ENCODE measurements around the gene BHLHE40.

DNA sequence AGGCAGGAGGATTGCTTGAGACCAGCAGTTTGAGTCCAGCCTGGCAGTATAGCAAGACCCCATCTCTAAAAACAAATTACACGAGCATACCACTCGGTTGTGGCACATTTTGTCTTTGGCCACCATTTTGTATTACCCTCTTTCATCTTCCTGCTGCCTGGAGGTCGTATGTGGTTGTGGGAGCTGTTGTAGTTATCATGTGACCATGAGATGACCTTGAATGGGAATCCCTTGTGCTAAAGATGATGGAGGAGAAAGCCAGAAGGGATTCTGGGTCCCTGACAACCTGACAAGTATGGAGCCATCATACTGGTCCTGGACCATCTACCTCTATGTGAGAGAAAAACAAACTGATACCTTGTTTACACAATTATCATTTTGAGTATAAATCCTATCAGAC lies 45.2 kb upstream of the BHLHE40 start:
- TF ChIP-seq, protein P1, sequence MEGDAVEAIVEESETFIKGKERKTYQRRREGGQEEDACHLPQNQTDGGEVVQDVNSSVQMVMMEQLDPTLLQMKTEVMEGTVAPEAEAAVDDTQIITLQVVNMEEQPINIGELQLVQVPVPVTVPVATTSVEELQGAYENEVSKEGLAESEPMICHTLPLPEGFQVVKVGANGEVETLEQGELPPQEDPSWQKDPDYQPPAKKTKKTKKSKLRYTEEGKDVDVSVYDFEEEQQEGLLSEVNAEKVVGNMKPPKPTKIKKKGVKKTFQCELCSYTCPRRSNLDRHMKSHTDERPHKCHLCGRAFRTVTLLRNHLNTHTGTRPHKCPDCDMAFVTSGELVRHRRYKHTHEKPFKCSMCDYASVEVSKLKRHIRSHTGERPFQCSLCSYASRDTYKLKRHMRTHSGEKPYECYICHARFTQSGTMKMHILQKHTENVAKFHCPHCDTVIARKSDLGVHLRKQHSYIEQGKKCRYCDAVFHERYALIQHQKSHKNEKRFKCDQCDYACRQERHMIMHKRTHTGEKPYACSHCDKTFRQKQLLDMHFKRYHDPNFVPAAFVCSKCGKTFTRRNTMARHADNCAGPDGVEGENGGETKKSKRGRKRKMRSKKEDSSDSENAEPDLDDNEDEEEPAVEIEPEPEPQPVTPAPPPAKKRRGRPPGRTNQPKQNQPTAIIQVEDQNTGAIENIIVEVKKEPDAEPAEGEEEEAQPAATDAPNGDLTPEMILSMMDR (IDR thresholded peaks at IDR 0.05) = no peak
- no peak for TF ChIP-seq POLR2A (IDR thresholded peaks at IDR 0.05)
